ENCODE measurements around the gene MBTPS2.

MBTPS2 gene

DNA sequence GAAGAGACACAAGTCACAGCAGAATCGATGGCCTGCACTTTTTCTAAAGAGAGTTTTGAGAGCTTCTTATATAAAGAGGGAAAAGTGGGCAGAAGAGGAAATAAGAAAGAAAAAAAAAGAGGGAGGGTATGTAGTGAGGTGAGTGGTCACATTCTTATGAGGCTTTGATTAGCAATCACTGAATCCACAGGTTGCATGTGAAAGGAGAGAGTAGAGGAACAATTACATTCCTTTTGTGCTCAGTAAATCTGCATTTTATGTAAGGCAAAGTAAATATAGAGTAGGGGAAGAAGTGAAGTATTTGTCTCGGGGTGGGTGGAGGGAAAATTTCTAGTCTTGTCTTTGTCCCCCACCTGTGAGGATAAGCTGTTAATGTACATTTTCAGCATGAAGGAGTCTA lies 26.8 kb upstream of the MBTPS2 start:
- Histone ChIP-seq H3K4me3 (ENCODE audit: low read depth, low read length) (no peak overlapping the region), H3K4me1 (ENCODE audit: control insufficient read depth, insufficient read depth, low read length) (no peaks in the 10 kb centered on the region), H3K27ac (ENCODE audit: extremely low read depth, low read depth, low read length) (no peak overlapping the region), H3K9me3 (ENCODE audit: control insufficient read depth, insufficient read depth, low read depth, low read length) (no peaks in the 10 kb centered on the region), H3K36me3 (ENCODE audit: control insufficient read depth in 2 of 2, insufficient read depth in 1 of 2, low read length in 2 of 2) (no peaks in the 10 kb centered on the region)
- TF ChIP-seq ZNF350 (tag by site-specific recombination; IDR thresholded peaks at IDR 0.05) (no peak), ZNF571 (tag by site-specific recombination; IDR thresholded peaks at IDR 0.05) (no peak), ZNF514 (tag by site-specific recombination; IDR thresholded peaks at IDR 0.05) (no peak), ZNF416 (tag by site-specific recombination; IDR thresholded peaks at IDR 0.05) (no peak), ZNF19 (tag by site-specific recombination; IDR thresholded peaks at IDR 0.05; ENCODE audit: low read depth) (no peak)
- TF ChIP-seq, protein P1, sequence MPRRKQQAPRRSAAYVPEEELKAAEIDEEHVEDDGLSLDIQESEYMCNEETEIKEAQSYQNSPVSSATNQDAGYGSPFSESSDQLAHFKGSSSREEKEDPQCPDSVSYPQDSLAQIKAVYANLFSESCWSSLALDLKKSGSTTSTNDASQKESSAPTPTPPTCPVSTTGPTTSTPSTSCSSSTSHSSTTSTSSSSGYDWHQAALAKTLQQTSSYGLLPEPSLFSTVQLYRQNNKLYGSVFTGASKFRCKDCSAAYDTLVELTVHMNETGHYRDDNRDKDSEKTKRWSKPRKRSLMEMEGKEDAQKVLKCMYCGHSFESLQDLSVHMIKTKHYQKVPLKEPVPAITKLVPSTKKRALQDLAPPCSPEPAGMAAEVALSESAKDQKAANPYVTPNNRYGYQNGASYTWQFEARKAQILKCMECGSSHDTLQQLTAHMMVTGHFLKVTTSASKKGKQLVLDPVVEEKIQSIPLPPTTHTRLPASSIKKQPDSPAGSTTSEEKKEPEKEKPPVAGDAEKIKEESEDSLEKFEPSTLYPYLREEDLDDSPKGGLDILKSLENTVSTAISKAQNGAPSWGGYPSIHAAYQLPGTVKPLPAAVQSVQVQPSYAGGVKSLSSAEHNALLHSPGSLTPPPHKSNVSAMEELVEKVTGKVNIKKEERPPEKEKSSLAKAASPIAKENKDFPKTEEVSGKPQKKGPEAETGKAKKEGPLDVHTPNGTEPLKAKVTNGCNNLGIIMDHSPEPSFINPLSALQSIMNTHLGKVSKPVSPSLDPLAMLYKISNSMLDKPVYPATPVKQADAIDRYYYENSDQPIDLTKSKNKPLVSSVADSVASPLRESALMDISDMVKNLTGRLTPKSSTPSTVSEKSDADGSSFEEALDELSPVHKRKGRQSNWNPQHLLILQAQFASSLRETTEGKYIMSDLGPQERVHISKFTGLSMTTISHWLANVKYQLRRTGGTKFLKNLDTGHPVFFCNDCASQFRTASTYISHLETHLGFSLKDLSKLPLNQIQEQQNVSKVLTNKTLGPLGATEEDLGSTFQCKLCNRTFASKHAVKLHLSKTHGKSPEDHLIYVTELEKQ (tag by site-specific recombination; IDR thresholded peaks at IDR 0.05; ENCODE audit: borderline replicate concordance): no peak
- CTCF ChIA-PET: no interaction called here
- POLR2A ChIA-PET: no interaction called here

DNA sequence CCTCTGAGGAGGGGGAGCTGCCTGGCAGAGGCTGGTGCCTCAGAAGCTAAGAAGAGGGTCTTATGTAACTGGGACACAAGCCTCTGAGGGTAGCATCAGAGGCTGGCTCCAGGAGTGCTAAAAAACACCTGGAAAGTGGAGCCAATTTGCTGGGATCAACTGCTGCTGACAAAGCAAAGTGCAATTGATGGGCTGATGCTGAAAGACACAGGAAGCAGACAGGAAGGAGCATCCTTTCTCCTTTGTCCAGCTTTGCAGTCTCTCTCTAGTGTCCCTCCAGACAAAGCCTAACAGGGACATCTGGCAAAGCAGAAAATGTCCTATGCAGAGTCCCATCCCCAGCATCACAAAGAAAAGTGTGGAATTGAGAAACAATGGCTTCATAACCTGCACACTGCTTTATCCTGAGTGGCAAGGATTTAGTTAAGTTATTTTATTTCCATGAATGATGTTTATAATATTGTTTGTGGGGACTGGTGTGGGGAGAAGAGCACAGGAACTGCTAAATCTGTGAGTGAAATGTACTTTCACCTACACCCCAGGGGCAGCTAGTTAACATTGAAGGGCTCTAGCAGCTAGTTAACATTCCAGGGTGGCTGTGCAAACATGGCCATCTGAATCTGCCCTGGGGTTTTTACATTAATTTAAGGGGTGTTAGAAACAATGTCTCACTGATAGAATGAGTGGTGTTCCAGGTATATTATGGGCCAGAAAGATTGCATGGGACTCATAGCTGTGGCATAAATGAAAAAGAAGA lies 25.6 kb upstream of the MBTPS2 start:
- Histone ChIP-seq H3K4me3 (ENCODE audit: low read depth, low read length) (no peak overlapping the region), H3K9me3 (ENCODE audit: control insufficient read depth, insufficient read depth, low read depth, low read length) (no peaks in the 10 kb centered on the region), H3K27ac (ENCODE audit: extremely low read depth, low read depth, low read length) (no peak overlapping the region), H3K36me3 (ENCODE audit: control insufficient read depth in 2 of 2, insufficient read depth in 1 of 2, low read length in 2 of 2) (no peaks in the 10 kb centered on the region), H3K4me1 (ENCODE audit: control insufficient read depth, insufficient read depth, low read length) (no peaks in the 10 kb centered on the region)
- POLR2A ChIA-PET: no interaction called here
- CTCF ChIA-PET: no interaction called here
- no peak for TF ChIP-seq ZNF776 (tag by site-specific recombination; IDR thresholded peaks at IDR 0.05; ENCODE audit: borderline replicate concordance)
- TF ChIP-seq, protein P2, sequence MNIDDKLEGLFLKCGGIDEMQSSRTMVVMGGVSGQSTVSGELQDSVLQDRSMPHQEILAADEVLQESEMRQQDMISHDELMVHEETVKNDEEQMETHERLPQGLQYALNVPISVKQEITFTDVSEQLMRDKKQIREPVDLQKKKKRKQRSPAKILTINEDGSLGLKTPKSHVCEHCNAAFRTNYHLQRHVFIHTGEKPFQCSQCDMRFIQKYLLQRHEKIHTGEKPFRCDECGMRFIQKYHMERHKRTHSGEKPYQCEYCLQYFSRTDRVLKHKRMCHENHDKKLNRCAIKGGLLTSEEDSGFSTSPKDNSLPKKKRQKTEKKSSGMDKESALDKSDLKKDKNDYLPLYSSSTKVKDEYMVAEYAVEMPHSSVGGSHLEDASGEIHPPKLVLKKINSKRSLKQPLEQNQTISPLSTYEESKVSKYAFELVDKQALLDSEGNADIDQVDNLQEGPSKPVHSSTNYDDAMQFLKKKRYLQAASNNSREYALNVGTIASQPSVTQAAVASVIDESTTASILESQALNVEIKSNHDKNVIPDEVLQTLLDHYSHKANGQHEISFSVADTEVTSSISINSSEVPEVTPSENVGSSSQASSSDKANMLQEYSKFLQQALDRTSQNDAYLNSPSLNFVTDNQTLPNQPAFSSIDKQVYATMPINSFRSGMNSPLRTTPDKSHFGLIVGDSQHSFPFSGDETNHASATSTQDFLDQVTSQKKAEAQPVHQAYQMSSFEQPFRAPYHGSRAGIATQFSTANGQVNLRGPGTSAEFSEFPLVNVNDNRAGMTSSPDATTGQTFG (tag by site-specific recombination; IDR thresholded peaks at IDR 0.05; ENCODE audit: borderline replicate concordance): no peak
- TF ChIP-seq, protein P3, sequence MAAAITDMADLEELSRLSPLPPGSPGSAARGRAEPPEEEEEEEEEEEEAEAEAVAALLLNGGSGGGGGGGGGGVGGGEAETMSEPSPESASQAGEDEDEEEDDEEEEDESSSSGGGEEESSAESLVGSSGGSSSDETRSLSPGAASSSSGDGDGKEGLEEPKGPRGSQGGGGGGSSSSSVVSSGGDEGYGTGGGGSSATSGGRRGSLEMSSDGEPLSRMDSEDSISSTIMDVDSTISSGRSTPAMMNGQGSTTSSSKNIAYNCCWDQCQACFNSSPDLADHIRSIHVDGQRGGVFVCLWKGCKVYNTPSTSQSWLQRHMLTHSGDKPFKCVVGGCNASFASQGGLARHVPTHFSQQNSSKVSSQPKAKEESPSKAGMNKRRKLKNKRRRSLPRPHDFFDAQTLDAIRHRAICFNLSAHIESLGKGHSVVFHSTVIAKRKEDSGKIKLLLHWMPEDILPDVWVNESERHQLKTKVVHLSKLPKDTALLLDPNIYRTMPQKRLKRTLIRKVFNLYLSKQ (tag by site-specific recombination; IDR thresholded peaks at IDR 0.05; ENCODE audit: borderline replicate concordance): no peak
- TF ChIP-seq, protein P4, sequence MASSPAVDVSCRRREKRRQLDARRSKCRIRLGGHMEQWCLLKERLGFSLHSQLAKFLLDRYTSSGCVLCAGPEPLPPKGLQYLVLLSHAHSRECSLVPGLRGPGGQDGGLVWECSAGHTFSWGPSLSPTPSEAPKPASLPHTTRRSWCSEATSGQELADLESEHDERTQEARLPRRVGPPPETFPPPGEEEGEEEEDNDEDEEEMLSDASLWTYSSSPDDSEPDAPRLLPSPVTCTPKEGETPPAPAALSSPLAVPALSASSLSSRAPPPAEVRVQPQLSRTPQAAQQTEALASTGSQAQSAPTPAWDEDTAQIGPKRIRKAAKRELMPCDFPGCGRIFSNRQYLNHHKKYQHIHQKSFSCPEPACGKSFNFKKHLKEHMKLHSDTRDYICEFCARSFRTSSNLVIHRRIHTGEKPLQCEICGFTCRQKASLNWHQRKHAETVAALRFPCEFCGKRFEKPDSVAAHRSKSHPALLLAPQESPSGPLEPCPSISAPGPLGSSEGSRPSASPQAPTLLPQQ (tag by site-specific recombination; IDR thresholded peaks at IDR 0.05): no peak
- TF ChIP-seq ZNF433 (tag by site-specific recombination; IDR thresholded peaks at IDR 0.05; ENCODE audit: low read depth): no peak
- TF ChIP-seq ZNF302 (tag by site-specific recombination; IDR thresholded peaks at IDR 0.05; ENCODE audit: low read depth): no peak
- no peak for TF ChIP-seq TRIM28 (IDR thresholded peaks at IDR 0.05; ENCODE audit: borderline replicate concordance, low read length)
- TF ChIP-seq ZBTB48 (tag by site-specific recombination; IDR thresholded peaks at IDR 0.05): no peak
- TF ChIP-seq, protein P5, sequence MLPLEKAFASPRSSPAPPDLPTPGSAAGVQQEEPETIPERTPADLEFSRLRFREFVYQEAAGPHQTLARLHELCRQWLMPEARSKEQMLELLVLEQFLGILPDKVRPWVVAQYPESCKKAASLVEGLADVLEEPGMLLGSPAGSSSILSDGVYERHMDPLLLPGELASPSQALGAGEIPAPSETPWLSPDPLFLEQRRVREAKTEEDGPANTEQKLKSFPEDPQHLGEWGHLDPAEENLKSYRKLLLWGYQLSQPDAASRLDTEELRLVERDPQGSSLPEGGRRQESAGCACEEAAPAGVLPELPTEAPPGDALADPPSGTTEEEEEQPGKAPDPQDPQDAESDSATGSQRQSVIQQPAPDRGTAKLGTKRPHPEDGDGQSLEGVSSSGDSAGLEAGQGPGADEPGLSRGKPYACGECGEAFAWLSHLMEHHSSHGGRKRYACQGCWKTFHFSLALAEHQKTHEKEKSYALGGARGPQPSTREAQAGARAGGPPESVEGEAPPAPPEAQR (tag by site-specific recombination; IDR thresholded peaks at IDR 0.05): no peak
- no peak for TF ChIP-seq ZNF16 (tag by site-specific recombination; IDR thresholded peaks at IDR 0.05; ENCODE audit: low read depth)
- no peak for TF ChIP-seq ZNF394 (tag by site-specific recombination; IDR thresholded peaks at IDR 0.05; ENCODE audit: borderline replicate concordance)
- TF ChIP-seq MYNN (tag by site-specific recombination; IDR thresholded peaks at IDR 0.05; ENCODE audit: borderline replicate concordance): no peak
- TF ChIP-seq SP3 (tag by site-specific recombination; IDR thresholded peaks at IDR 0.05): no peak
- TF ChIP-seq YY2 (tag by site-specific recombination; IDR thresholded peaks at IDR 0.05): no peak
- TF ChIP-seq, protein P6, sequence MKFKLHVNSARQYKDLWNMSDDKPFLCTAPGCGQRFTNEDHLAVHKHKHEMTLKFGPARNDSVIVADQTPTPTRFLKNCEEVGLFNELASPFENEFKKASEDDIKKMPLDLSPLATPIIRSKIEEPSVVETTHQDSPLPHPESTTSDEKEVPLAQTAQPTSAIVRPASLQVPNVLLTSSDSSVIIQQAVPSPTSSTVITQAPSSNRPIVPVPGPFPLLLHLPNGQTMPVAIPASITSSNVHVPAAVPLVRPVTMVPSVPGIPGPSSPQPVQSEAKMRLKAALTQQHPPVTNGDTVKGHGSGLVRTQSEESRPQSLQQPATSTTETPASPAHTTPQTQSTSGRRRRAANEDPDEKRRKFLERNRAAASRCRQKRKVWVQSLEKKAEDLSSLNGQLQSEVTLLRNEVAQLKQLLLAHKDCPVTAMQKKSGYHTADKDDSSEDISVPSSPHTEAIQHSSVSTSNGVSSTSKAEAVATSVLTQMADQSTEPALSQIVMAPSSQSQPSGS (tag by site-specific recombination; IDR thresholded peaks at IDR 0.05; ENCODE audit: low read depth): no peak
- TF ChIP-seq ZNF112 (tag by site-specific recombination; IDR thresholded peaks at IDR 0.05): no peak
- TF ChIP-seq ZNF707 (tag by site-specific recombination; IDR thresholded peaks at IDR 0.05): no peak
